Measurements from ENCODE around the gene CA5B. TPM values are rescaled to one million over a fixed set of nuclear protein-coding genes. Genes with fewer than 3 reads are reported as not detected.

Gene CA5B
- total and polyA plus RNA-seq, 2 of the 8 experiments (the other 6 are each of a cell fraction or from before 2014, with no cell fraction given): 3.3 to 8.6 TPM

GRCh38 chrX:15814771-15815365 lies 76.8 kb downstream of the CA5B start:
- Histone ChIP-seq H3K27me3 (replicated peaks in 1 of 4; ENCODE audit: control insufficient read depth in 3 of 4, extremely low read depth in 1 of 4, insufficient read depth in 3 of 4, low read length in 3 of 4) (no peaks in the 10 kb centered on the region), H4K8ac (ENCODE audit: extremely low read depth, insufficient read depth, low read length) (no peak overlapping the region), H3K23me2 (ENCODE audit: low read depth, low read length) (no peaks in the 10 kb centered on the region), H3K56ac (replicated peaks; ENCODE audit: insufficient read length, low read depth, low read length) (no peak overlapping the region), H2AK5ac (ENCODE audit: low read depth, low read length) (no peak overlapping the region), H2BK20ac (ENCODE audit: low read length) (no peak overlapping the region), H3K9ac (replicated peaks in 1 of 4; ENCODE audit: extremely low read depth in 1 of 4, low read depth in 3 of 4, low read length in 3 of 4) (no peak overlapping the region), H2AFZ (ENCODE audit: low read length) (no peak overlapping the region), H3K79me1 (ENCODE audit: low read depth, low read length) (no peaks in the 10 kb centered on the region), H3K4me2 (ENCODE audit: insufficient read depth in 1 of 2, low read depth in 2 of 2, low read length in 2 of 2) (no peak overlapping the region), H3K4me1 (replicated peaks in 1 of 4; ENCODE audit: control insufficient read depth in 3 of 4, insufficient read depth in 4 of 4, low read length in 3 of 4) (peaks cover 1 to 10% (median 7%) of the 10 kb centered on the region in 4 experiments; a peak in 5 of 7 replicates), H3K9me3 (ENCODE audit: insufficient read depth in 2 of 2, low read depth in 1 of 2, low read length in 1 of 2) (no peaks in the 10 kb centered on the region), H3K79me2 (ENCODE audit: control insufficient read depth in 1 of 2, insufficient read depth in 2 of 2, low read length in 2 of 2) (no peaks in the 10 kb centered on the region), H2BK120ac (replicated peaks; ENCODE audit: low read depth, low read length) (no peak overlapping the region), H3K18ac (ENCODE audit: extremely low read depth, low read length) (no peak overlapping the region), H2BK5ac (ENCODE audit: low read depth, low read length) (no peak overlapping the region), H4K20me1 (replicated peaks in 1 of 2; ENCODE audit: control insufficient read depth in 1 of 2, insufficient read depth in 2 of 2, low read length in 2 of 2) (no peaks in the 10 kb centered on the region), H2BK12ac (ENCODE audit: low read depth, low read length) (no peak overlapping the region), H3K23ac (ENCODE audit: insufficient read length) (no peak overlapping the region), H3K4me3 (ENCODE audit: extremely low read depth in 1 of 4, insufficient read depth in 2 of 4, low read depth in 3 of 4, low read length in 4 of 4) (no peak overlapping the region), H3K14ac (ENCODE audit: insufficient read length) (no peak overlapping the region), H3K36me3 (ENCODE audit: control insufficient read depth in 2 of 4, insufficient read depth in 4 of 4, low read length in 3 of 4) (peaks cover 0 to 20% (median 5%) of the 10 kb centered on the region in 4 experiments; a peak in 4 of 8 replicates), H3K4ac (replicated peaks; ENCODE audit: insufficient read length, low read depth, low read length) (no peak overlapping the region), H4K91ac (replicated peaks; ENCODE audit: insufficient read length, low read length) (no peak overlapping the region), H3K27ac (ENCODE audit: low read depth, low read length) (no peak overlapping the region), H4K5ac (ENCODE audit: insufficient read length, low read depth, low read length) (no peak overlapping the region), H2BK15ac (ENCODE audit: low read length) (no peak overlapping the region)
- POLR2A ChIA-PET (ENCODE audit: partially characterized antibody): no interaction called here
- CTCF ChIA-PET (ENCODE audit: partially characterized antibody): interaction anchor here (1.0 to 2.1 kb wide), 5 partner anchors 24 to 248 kb away, joined by 3 to 5 read pairs (median 4); no protein-coding TSS in a partner anchor
- 90% methylated on average over 4 of the region's 6 CpGs; no CpG with 5 or more reads in 1 of the 2 experiments for WGBS, 2 experiments (ENCODE audit: extremely low coverage in 1 of 2, insufficient coverage in 1 of 2, insufficient read length in 1 of 2, insufficient replicate concordance in 2 of 2, low coverage in 1 of 2, low lambda C conversion rate in 2 of 2, missing lambda C conversion rate in 1 of 2)
- FAIRE-seq: no peak
- no peak for DNase-seq (ENCODE audit: low read depth in 1 of 2, low spot score in 2 of 2)
- TF ChIP-seq EP300 (IDR thresholded peaks at IDR 0.05; ENCODE audit: borderline replicate concordance in 1 of 2, low read depth in 2 of 2, low read length in 2 of 2): no peak
- TF ChIP-seq ATF2 (IDR thresholded peaks at IDR 0.05; ENCODE audit: low read length): no peak
- no peak for TF ChIP-seq KDM5A (IDR thresholded peaks at IDR 0.05; ENCODE audit: low read length)
- TF ChIP-seq POU5F1 (IDR thresholded peaks at IDR 0.05; ENCODE audit: low read depth, low read length): no peak
- TF ChIP-seq TCF12 (IDR thresholded peaks at IDR 0.05; ENCODE audit: low read depth, low read length): no peak
- TF ChIP-seq SAP30 (IDR thresholded peaks at IDR 0.05; ENCODE audit: insufficient read depth, insufficient replicate concordance, low read length): no peak
- no peak for TF ChIP-seq EGR1 (IDR thresholded peaks at IDR 0.05; ENCODE audit: borderline replicate concordance, low read depth, low read length)
- TF ChIP-seq RFX5 (IDR thresholded peaks at IDR 0.05; ENCODE audit: borderline replicate concordance, low read depth, low read length): no peak
